NCI-H2196 (cell line): ENCODE results near the gene BANP.
"Not testable (repeated sequence)": the region's sequence is repeated elsewhere in the genome, so short reads cannot be mapped to it uniquely, and the experiment has no call there.

Experiments used
- DNase-seq: peaks from one replicate; lab custom pipeline; 2025; ENCODE audit not compliant: unreplicated experiment; lab: John Stamatoyannopoulos, UW

The BANP gene

DNA sequence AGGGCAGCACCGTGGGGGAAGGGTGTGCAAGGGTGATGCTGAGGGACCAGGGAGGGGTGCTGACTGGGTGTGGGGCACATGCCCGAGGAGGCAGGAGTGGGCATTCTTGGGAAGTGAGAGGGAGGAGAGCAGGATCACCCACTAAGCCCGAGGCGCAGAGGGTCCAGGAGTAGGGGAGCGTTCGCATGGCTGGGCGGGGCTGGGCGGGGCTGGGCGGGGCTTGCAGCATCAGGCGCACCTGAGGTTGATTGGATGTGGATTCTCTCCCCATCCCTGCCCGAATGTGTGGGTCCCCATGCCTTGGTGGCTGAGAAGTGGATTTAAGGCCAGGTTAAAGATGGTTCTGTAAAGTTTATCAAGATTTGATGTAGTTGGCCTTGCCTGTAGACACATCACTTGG is 14.2 kb downstream of the BANP start:
- no peak for DNase-seq

DNA sequence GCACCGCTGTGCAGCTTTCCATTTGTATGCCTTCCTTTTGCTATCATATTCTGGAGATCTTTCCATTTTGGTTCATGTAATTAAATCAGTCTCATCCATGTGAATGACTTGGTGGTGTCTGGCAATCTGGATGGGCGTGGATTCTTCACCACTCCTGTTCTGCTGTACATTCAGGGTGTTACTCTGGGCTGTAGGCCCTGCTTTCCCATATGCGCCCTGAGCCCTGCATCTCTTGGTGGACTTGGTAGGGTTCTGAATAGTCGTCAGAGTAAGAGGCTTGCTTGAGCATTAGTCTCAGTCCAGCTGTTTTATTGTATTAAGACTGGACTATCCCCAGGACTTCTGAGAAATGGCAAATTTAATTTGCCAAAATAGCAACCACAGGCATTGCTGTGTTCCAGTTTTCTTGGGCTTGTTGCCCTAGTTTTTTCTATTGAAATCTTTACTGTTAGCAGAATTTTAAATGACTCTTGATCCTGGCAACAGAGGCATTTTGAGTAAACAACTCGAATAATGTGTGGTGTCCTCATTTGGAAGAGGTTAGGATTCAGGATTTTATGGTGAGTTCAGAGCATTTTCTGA is 14.9 kb downstream of the BANP start:
- DNase-seq = no peak

DNA sequence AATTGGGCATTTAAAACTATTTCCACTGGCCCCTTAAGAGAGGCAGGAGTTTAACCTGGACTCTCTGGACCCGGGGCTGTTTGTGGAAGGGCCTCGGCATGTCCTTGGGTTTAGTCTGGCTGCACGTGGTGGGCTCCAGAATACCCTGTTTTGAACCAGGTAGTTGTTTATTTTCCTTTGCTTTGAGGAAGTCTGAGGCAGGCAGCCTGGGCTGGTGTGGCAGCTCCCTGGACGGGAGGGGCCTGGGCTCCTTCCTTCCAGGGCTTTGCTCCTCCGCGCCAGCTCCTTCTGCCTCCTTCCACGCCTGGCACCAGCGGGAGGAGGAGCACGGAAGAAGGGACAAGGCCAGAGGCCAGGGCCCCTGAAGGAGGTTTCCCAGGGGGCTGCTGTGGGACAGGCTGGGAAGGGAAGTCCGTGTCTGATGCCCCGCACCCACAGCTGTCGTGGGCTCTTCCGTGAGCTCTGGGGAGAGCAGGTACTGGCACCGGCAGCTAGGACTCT is 15.5 kb downstream of the BANP start:
- no peak for DNase-seq

GRCh38 chr16:87968541-87968940 is 17.3 kb downstream of the BANP start:
- DNase-seq = no peak

- no peak for DNase-seq
Observed at GRCh38 chr16:87970186-87970585, 19.0 kb downstream of the BANP start.

- DNase-seq = no peak
Observed at GRCh38 chr16:87971933-87972332, 20.7 kb downstream of the BANP start.

DNA sequence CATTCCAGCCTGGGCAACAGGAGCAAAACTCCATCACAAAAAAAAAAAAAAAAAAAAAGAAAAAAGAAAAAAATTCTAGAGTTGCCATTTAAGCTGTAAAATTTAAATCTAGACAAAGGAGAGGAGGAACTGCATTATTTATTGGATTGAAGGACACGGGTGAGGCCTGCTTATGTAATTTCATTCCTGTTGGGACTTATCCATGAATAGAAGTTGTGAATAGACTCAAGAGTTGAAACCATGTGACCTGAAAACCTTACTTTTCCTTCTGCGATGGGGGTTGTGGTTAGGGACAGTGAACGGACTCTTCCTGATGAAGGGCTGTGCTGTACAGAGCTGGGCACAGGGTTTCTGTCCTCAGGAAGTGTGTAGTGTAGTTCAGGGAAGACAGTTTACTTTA is 22.5 kb downstream of the BANP start:
- DNase-seq = no peak

GRCh38 chr16:87974178-87974577 is 22.9 kb downstream of the BANP start:
- DNase-seq = no peak

GRCh38 chr16:87976665-87977064 is 25.4 kb downstream of the BANP start:
- DNase-seq = no peak

GRCh38 chr16:87978127-87978526 is 26.9 kb downstream of the BANP start:
- no peak for DNase-seq

GRCh38 chr16:87979352-87979751 is 28.1 kb downstream of the BANP start:
- peak; percentile 29 for DNase-seq

GRCh38 chr16:87979911-87980630 is 28.8 kb downstream of the BANP start:
- DNase-seq = not testable (repeated sequence)

GRCh38 chr16:87981376-87981775 is 30.1 kb downstream of the BANP start:
- DNase-seq = not testable (repeated sequence)

GRCh38 chr16:87982581-87983041 is 31.4 kb downstream of the BANP start:
- no peak for DNase-seq

DNA sequence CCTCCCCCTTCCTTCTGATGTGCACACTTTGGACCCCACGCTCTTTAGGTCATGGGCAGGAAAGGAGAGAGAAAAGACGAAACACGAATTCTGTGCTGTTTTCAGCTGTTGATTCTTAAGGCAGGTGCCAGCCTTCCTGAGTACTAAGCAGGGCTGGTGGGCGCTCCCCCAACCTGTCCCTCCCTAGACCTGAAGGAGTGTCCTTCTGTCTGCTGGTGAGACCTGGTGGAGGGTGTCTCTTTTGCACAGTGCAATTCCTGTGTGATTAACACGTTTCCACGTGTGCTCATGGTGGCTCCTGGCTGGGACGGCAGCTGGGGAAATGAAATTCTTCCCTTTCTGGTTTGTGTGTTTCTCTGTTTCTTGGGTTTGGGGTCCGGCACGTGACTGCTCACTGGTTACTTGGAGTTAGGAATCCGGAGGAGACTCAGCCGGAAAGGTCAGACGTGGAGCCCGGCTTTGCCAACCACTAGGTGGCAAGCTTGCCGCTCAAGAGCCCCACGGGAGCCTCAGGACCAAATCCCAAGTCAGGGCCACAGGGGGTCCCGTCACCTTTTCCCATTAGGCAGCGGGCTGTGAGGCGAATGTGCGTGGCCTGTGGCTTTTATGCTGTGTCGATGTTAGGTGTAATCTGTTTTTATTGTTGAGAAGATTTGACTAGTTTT is 32.0 kb downstream of the BANP start:
- DNase-seq = not testable (repeated sequence)

- DNase-seq = not testable (repeated sequence)
Observed at GRCh38 chr16:87983737-87984097, 32.5 kb downstream of the BANP start.

- DNase-seq = not testable (repeated sequence)
Observed at GRCh38 chr16:87984180-87984579, 32.9 kb downstream of the BANP start.

- no peak for DNase-seq
Observed at GRCh38 chr16:87984632-87985267, 33.5 kb downstream of the BANP start.

- DNase-seq = not testable (repeated sequence)
Observed at GRCh38 chr16:87985493-87985892, 34.3 kb downstream of the BANP start.

DNA sequence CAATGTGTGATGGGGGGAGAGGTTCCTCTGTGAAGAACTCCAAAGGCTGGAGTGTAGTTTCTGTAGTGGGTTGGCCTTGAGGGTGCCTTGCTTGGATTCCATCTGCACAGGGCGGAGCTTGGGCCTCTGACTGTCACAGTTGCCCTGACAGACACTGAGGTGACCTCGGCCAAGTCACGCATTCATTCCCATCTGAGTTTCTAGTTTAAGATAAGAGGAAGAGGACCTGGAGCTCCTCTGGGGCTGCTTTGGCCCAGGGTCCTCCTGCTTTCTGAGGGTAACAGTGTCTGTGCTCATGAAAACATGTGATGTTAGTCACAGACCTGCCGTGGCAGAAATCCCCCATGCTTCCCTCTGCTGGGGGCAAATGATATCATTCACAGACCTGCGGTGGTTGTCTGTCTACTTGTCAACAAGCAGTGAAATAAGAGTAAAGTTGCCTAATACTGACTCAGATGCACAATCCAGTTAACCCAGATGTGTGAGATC is 35.2 kb downstream of the BANP start:
- not testable (repeated sequence) for DNase-seq

GRCh38 chr16:87988596-87988995 is 37.4 kb downstream of the BANP start:
- DNase-seq = not testable (repeated sequence)
